ENCODE results near the gene KLF2.

Gene KLF2

DNA sequence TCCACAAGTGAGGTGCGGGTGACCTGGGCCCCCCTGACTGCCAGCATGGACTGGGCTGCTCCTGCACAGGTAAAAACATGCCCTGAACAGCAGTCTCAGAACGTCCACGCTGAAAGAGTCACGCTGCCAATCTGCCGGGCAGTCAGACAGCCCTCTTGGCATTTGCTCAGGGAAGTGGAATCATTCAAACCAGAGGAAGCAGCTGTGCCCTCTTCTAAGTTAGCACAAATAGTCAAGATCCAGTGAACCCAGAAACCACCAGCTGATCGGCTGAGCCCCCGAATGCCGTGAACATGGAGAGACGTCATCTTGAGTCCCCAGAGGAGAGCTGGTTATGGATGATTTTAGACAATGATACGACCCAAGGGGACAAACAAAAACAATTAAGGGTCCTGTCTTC lies 34.4 kb downstream of the KLF2 start:
- no peaks in the 10 kb centered on the region for H3K36me3 ChIP-seq (replicated peaks; ENCODE audit: insufficient read depth, low read length)
- H3K4me2 ChIP-seq (ENCODE audit: low read depth, low read length): no peak overlapping the region
- H3K4me1 ChIP-seq (ENCODE audit: low read length): no peaks in the 10 kb centered on the region
- no peaks in the 10 kb centered on the region for H3K9me2 ChIP-seq (replicated peaks; ENCODE audit: insufficient read depth, low read length)
- no peaks in the 10 kb centered on the region for H3K79me2 ChIP-seq (ENCODE audit: low read length)
- H3K27ac ChIP-seq (ENCODE audit: low read length): no peak overlapping the region
- no peaks in the 10 kb centered on the region for H3K27me3 ChIP-seq (replicated peaks; ENCODE audit: insufficient read depth, low read length)
- TF ChIP-seq EZH2phosphoT487 (IDR thresholded peaks at IDR 0.05; ENCODE audit: low read length) (no peak), EZH2 (optimal IDR thresholded peaks at IDR 0.05; ENCODE audit: low read depth, low read length) (no peak)
- TF ChIP-seq, protein P1, sequence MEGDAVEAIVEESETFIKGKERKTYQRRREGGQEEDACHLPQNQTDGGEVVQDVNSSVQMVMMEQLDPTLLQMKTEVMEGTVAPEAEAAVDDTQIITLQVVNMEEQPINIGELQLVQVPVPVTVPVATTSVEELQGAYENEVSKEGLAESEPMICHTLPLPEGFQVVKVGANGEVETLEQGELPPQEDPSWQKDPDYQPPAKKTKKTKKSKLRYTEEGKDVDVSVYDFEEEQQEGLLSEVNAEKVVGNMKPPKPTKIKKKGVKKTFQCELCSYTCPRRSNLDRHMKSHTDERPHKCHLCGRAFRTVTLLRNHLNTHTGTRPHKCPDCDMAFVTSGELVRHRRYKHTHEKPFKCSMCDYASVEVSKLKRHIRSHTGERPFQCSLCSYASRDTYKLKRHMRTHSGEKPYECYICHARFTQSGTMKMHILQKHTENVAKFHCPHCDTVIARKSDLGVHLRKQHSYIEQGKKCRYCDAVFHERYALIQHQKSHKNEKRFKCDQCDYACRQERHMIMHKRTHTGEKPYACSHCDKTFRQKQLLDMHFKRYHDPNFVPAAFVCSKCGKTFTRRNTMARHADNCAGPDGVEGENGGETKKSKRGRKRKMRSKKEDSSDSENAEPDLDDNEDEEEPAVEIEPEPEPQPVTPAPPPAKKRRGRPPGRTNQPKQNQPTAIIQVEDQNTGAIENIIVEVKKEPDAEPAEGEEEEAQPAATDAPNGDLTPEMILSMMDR (IDR thresholded peaks at IDR 0.05; ENCODE audit: low read length): no peak
- H3K9ac ChIP-seq (ENCODE audit: low read length): no peak overlapping the region
- H3F3A ChIP-seq (ENCODE audit: insufficient read depth, low read length): no peaks in the 10 kb centered on the region
- no peak overlapping the region for H3K4me3 ChIP-seq (ENCODE audit: low read length)
- DNase-seq: no peak
- no peaks in the 10 kb centered on the region for H4K20me1 ChIP-seq (ENCODE audit: insufficient read depth, low read length)
- no peaks in the 10 kb centered on the region for H3K9me3 ChIP-seq (replicated peaks; ENCODE audit: insufficient read depth, low read length)
- no peak overlapping the region for H2AFZ ChIP-seq (ENCODE audit: low read length)

DNA sequence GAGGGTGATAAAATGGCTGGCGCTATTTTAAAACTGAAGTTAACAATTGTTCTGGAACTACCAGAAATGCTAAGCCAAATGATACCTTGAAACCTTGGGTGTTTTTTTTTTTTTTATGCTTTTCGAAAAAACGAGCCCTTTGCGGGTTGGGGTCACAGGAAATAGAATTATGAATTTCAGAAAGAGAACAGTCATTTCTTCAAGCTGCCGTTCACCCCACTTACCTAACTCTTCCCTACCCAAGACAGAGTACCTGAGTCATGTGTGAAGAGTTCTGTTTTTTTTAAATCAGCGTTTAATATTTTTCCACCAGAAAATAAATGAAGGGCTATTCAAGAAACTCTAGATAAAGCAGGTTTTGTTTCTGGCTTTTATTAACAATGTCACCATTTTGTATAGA lies 35.3 kb downstream of the KLF2 start:
- H3K9me2 ChIP-seq (replicated peaks; ENCODE audit: insufficient read depth, low read length): no peaks in the 10 kb centered on the region
- no peaks in the 10 kb centered on the region for H3K27me3 ChIP-seq (replicated peaks; ENCODE audit: insufficient read depth, low read length)
- H3K9ac ChIP-seq (ENCODE audit: low read length): no peak overlapping the region
- no peak overlapping the region for H2AFZ ChIP-seq (ENCODE audit: low read length)
- H3K9me3 ChIP-seq (replicated peaks; ENCODE audit: insufficient read depth, low read length): no peaks in the 10 kb centered on the region
- TF ChIP-seq EZH2phosphoT487 (IDR thresholded peaks at IDR 0.05; ENCODE audit: low read length) (no peak), EZH2 (optimal IDR thresholded peaks at IDR 0.05; ENCODE audit: low read depth, low read length) (no peak)
- TF ChIP-seq, protein P1 (IDR thresholded peaks at IDR 0.05; ENCODE audit: low read length): no peak
- H3K4me3 ChIP-seq (ENCODE audit: low read length): no peak overlapping the region
- no peaks in the 10 kb centered on the region for H4K20me1 ChIP-seq (ENCODE audit: insufficient read depth, low read length)
- DNase-seq: no peak
- peaks cover 3% of the 10 kb centered on the region for H3K4me1 ChIP-seq (ENCODE audit: low read length)
- H3K36me3 ChIP-seq (replicated peaks; ENCODE audit: insufficient read depth, low read length): no peaks in the 10 kb centered on the region
- no peak overlapping the region for H3K4me2 ChIP-seq (ENCODE audit: low read depth, low read length)
- no peak overlapping the region for H3K27ac ChIP-seq (ENCODE audit: low read length)
- H3F3A ChIP-seq (ENCODE audit: insufficient read depth, low read length): no peaks in the 10 kb centered on the region
- H3K79me2 ChIP-seq (ENCODE audit: low read length): no peaks in the 10 kb centered on the region

DNA sequence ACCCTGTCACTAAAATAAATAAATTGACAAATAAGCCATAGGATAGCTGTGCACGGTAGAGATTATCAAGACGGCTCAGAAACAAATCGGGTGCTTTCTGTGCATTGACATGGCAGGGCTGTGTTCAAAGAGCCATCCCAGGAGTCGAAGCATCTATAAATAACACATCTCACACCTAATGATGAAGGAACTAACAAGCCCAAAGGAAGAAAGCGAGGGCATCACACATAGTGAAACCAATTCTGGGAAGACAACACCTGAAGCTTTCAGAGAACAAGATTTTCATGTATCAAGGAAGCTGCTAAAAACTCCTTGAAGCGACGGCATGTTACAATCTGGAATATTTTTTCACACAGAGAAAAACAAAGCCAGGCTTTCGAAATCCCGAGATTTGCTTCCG lies 36.1 kb downstream of the KLF2 start:
- H4K20me1 ChIP-seq (ENCODE audit: insufficient read depth, low read length): no peaks in the 10 kb centered on the region
- H2AFZ ChIP-seq (ENCODE audit: low read length): no peak overlapping the region
- no peaks in the 10 kb centered on the region for H3K9me2 ChIP-seq (replicated peaks; ENCODE audit: insufficient read depth, low read length)
- no peak overlapping the region for H3K9ac ChIP-seq (ENCODE audit: low read length)
- no peak overlapping the region for H3K27ac ChIP-seq (ENCODE audit: low read length)
- no peak for DNase-seq
- TF ChIP-seq, protein P1 (IDR thresholded peaks at IDR 0.05; ENCODE audit: low read length): no peak
- no peak for TF ChIP-seq EZH2phosphoT487 (IDR thresholded peaks at IDR 0.05; ENCODE audit: low read length)
- no peak for TF ChIP-seq EZH2 (optimal IDR thresholded peaks at IDR 0.05; ENCODE audit: low read depth, low read length)
- H3F3A ChIP-seq (ENCODE audit: insufficient read depth, low read length): peaks cover 2% of the 10 kb centered on the region; the same call in 1 of the 2 replicates
- no peaks in the 10 kb centered on the region for H3K36me3 ChIP-seq (replicated peaks; ENCODE audit: insufficient read depth, low read length)
- H3K9me3 ChIP-seq (replicated peaks; ENCODE audit: insufficient read depth, low read length): no peaks in the 10 kb centered on the region
- H3K27me3 ChIP-seq (replicated peaks; ENCODE audit: insufficient read depth, low read length): no peaks in the 10 kb centered on the region
- peaks cover 4% of the 10 kb centered on the region; the same call in 1 of the 2 replicates for H3K79me2 ChIP-seq (ENCODE audit: low read length)
- H3K4me1 ChIP-seq (ENCODE audit: low read length): peaks cover 10% of the 10 kb centered on the region
- no peak overlapping the region for H3K4me2 ChIP-seq (ENCODE audit: low read depth, low read length)
- H3K4me3 ChIP-seq (ENCODE audit: low read length): no peak overlapping the region
